Embryonic facial prominence (tissue), 1 donor: ENCODE results near the gene IST1.

Experiments
- DNase-seq: peaks from one replicate; pipeline ENCODE4 v3.0.0-alpha.2; 2016; ENCODE audit errors: extremely low spot score

IST1 gene

GRCh38 chr16:71963125-71963875 is 68.0 kb downstream of the IST1 start:
- DNase-seq, result no peak

GRCh38 chr16:71965223-71965622 is 69.9 kb downstream of the IST1 start:
- DNase-seq, result no peak

- no peak for DNase-seq
These were observed 71.6 kb downstream of the IST1 start for GRCh38 chr16:71966932-71967331.

GRCh38 chr16:71969353-71969752 is 74.0 kb downstream of the IST1 start:
- no peak for DNase-seq

- DNase-seq, result no peak
These were observed 76.2 kb downstream of the IST1 start for GRCh38 chr16:71971571-71971970.

GRCh38 chr16:71972356-71972755 is 77.0 kb downstream of the IST1 start:
- DNase-seq, result no peak

GRCh38 chr16:71973001-71973400 is 77.7 kb downstream of the IST1 start:
- no peak for DNase-seq

- DNase-seq, result no peak
These were observed 78.9 kb downstream of the IST1 start for GRCh38 chr16:71974068-71974818.
